Neural progenitor cell (in vitro differentiated cells): ENCODE data around the gene PIP5K1B. TPM values are rescaled to one million over a fixed set of nuclear protein-coding genes. Genes with fewer than 3 reads are reported as not detected.

ENCODE experiments used
- DNase-seq: peaks from one replicate; pipeline ENCODE4 v3.0.0-alpha.2; 2016; ENCODE audit warnings: low spot score
- H2AFZ ChIP-seq: fragments of 200-600 bp; sonication (generic); replicated peaks from 2 replicates; pipeline ENCODE4 v1.6.1; 2016; ENCODE audit warnings: antibody characterized with exemption
- H3F3A ChIP-seq: fragments of 200-600 bp; sonication (generic); 2 replicates; pipeline ENCODE4 v1.6.1; 2016; ENCODE audit warnings: antibody characterized with exemption, low read depth
- H3K27ac ChIP-seq: fragments of 200-600 bp; sonication (generic); 2 replicates; pipeline ENCODE4 v1.5.1; 2016; ENCODE audit warnings: mild to moderate bottlenecking
- H3K27me3 ChIP-seq: fragments of 200-600 bp; sonication (generic); 2 replicates; pipeline ENCODE4 v1.6.1; 2016; ENCODE audit warnings: mild to moderate bottlenecking, moderate library complexity
- H3K36me3 ChIP-seq: fragments of 200-600 bp; sonication (generic); 2 replicates; pipeline ENCODE4 v1.5.1; 2016
- H3K4me1 ChIP-seq: fragments of 200-600 bp; sonication (generic); 2 replicates; pipeline ENCODE4 v1.6.1; 2016; ENCODE audit warnings: mixed run types
- H3K4me2 ChIP-seq: fragments of 200-600 bp; sonication (generic); 2 replicates; pipeline ENCODE4 v1.6.1; 2016
- H3K4me3 ChIP-seq: fragments of 200-600 bp; sonication (generic); 2 replicates; pipeline ENCODE4 v1.5.1; 2016
- H3K79me2 ChIP-seq: fragments of 200-600 bp; sonication (generic); 2 replicates; pipeline ENCODE4 v1.6.1; 2016; ENCODE audit warnings: low read depth
- H3K9ac ChIP-seq: fragments of 200-600 bp; sonication (generic); 2 replicates; pipeline ENCODE4 v1.6.1; 2016
- H3K9me3 ChIP-seq: fragments of 200-600 bp; sonication (generic); 2 replicates; pipeline ENCODE4 v1.5.1; 2016; ENCODE audit warnings: low read depth
- H4K20me1 ChIP-seq: fragments of 200-600 bp; sonication (generic); 2 replicates; pipeline ENCODE4 v1.6.1; 2016; ENCODE audit warnings: low read depth
- H3K27ac Mint-ChIP-seq: 3 replicates; pipeline ENCODE4 v1.8.0; 2021; ENCODE audit warnings: mixed read lengths
- H3K27me3 Mint-ChIP-seq: 2 replicates; pipeline ENCODE4 v1.8.0; 2022; ENCODE audit warnings: low read depth, mild to moderate bottlenecking, inconsistent platforms, moderate library complexity, mixed read lengths; ENCODE audit not compliant: insufficient read depth
- H3K36me3 Mint-ChIP-seq: 3 replicates; pipeline ENCODE4 v1.8.0; 2021; ENCODE audit warnings: mixed read lengths
- H3K4me1 Mint-ChIP-seq: 3 replicates; pipeline ENCODE4 v1.8.0; 2021; ENCODE audit warnings: mixed read lengths
- H3K4me3 Mint-ChIP-seq: 3 replicates; pipeline ENCODE4 v1.8.0; 2021; ENCODE audit warnings: mild to moderate bottlenecking, moderate library complexity, mixed read lengths
- H3K9me3 Mint-ChIP-seq: 3 replicates; pipeline ENCODE4 v1.8.0; 2020; ENCODE audit warnings: mixed read lengths
- CTCF ChIP-seq: fragments of 200-600 bp; sonication (generic); IDR thresholded peaks from 2 replicates; pipeline ENCODE4 v1.5.1; 2017; ENCODE audit warnings: antibody characterized with exemption, mild to moderate bottlenecking
- EZH2 ChIP-seq: fragments of 200-600 bp; sonication (generic); IDR thresholded peaks from 2 replicates; pipeline ENCODE4 v1.6.1; 2017; ENCODE audit warnings: antibody characterized with exemption, mild to moderate bottlenecking, moderate library complexity
- EZH2phosphoT487 ChIP-seq: fragments of 200-600 bp; sonication (generic); IDR thresholded peaks from 2 replicates; pipeline ENCODE4 v1.6.1; 2017; ENCODE audit warnings: antibody characterized with exemption
- total RNA-seq: library from RNA; depleted of rRNA; stranded (reverse); fragments of >200 nt; gene quantifications from 2 replicates; pipeline ENCODE4 v1.2.3, GENCODE V29; 2015; ENCODE audit warnings: low replicate concordance

The PIP5K1B gene
- total RNA-seq, 1 donor from 2014 or later, result 3.2 TPM

- H3K79me2 ChIP-seq, result no peaks in the 10 kb centered on the region
- no peak for TF ChIP-seq EZH2
- TF ChIP-seq EZH2phosphoT487, result no peak
- no peak for TF ChIP-seq CTCF
- Mint-ChIP-seq H3K27ac (no peak overlapping the region), H3K36me3 (no peaks in the 10 kb centered on the region), H3K27me3 (no peaks in the 10 kb centered on the region), H3K4me1 (peaks cover 22% of the 10 kb centered on the region), H3K4me3 (no peak overlapping the region), H3K9me3 (no peaks in the 10 kb centered on the region)
- H3K9ac ChIP-seq, result no peak overlapping the region
- no peak overlapping the region for H3K4me2 ChIP-seq
- H3F3A ChIP-seq, result peaks cover 4% of the 10 kb centered on the region
- no peak overlapping the region for H3K4me3 ChIP-seq
- no peaks in the 10 kb centered on the region for H3K9me3 ChIP-seq
- H3K27ac ChIP-seq, result no peak overlapping the region
- peaks cover 1% of the 10 kb centered on the region for H4K20me1 ChIP-seq
- H3K4me1 ChIP-seq, result peaks cover 14% of the 10 kb centered on the region
- peaks cover 9% of the 10 kb centered on the region for H3K27me3 ChIP-seq
- DNase-seq, result no peak
- no peak overlapping the region for H2AFZ ChIP-seq
- H3K36me3 ChIP-seq, result no peaks in the 10 kb centered on the region
Measured at GRCh38 chr9:68775003-68775730, 70.1 kb downstream of the PIP5K1B start.

GRCh38 chr9:68777070-68777763 lies 72.2 kb downstream of the PIP5K1B start:
- H2AFZ ChIP-seq, result no peak overlapping the region
- H3K36me3 ChIP-seq, result no peaks in the 10 kb centered on the region
- Mint-ChIP-seq H3K27me3 (no peaks in the 10 kb centered on the region), H3K27ac (no peak overlapping the region), H3K36me3 (no peaks in the 10 kb centered on the region), H3K4me3 (no peak overlapping the region), H3K4me1 (peaks cover 19% of the 10 kb centered on the region), H3K9me3 (no peaks in the 10 kb centered on the region)
- peaks cover 4% of the 10 kb centered on the region for H3F3A ChIP-seq
- no peak for DNase-seq
- peaks cover 9% of the 10 kb centered on the region for H3K27me3 ChIP-seq
- peaks cover 21% of the 10 kb centered on the region for H4K20me1 ChIP-seq
- no peak overlapping the region for H3K9ac ChIP-seq
- H3K27ac ChIP-seq, result no peak overlapping the region
- H3K4me2 ChIP-seq, result no peak overlapping the region
- peaks cover 20% of the 10 kb centered on the region for H3K79me2 ChIP-seq
- H3K4me1 ChIP-seq, result peaks cover 24% of the 10 kb centered on the region
- TF ChIP-seq CTCF, result no peak
- H3K4me3 ChIP-seq, result no peak overlapping the region
- no peaks in the 10 kb centered on the region for H3K9me3 ChIP-seq

GRCh38 chr9:68778635-68779034 lies 73.6 kb downstream of the PIP5K1B start:
- H3K27me3 Mint-ChIP-seq, result no peaks in the 10 kb centered on the region
- Histone ChIP-seq H3K79me2 (peaks cover 29% of the 10 kb centered on the region), H3K27me3 (peaks cover 9% of the 10 kb centered on the region), H3K9me3 (no peaks in the 10 kb centered on the region), H3F3A (peaks cover 4% of the 10 kb centered on the region), H3K4me2 (no peak overlapping the region), H3K9ac (no peak overlapping the region), H2AFZ (no peak overlapping the region), H3K4me3 (no peak overlapping the region), H4K20me1 (peaks cover 30% of the 10 kb centered on the region), H3K4me1 (peaks cover 26% of the 10 kb centered on the region), H3K36me3 (no peaks in the 10 kb centered on the region), H3K27ac (no peak overlapping the region)
- H3K36me3 Mint-ChIP-seq, result no peaks in the 10 kb centered on the region
- TF ChIP-seq EZH2phosphoT487 (no peak), EZH2 (no peak), CTCF (no peak)
- DNase-seq, result no peak
- no peaks in the 10 kb centered on the region for H3K9me3 Mint-ChIP-seq
- no peak overlapping the region for H3K27ac Mint-ChIP-seq
- H3K4me3 Mint-ChIP-seq, result no peak overlapping the region
- H3K4me1 Mint-ChIP-seq, result peaks cover 11% of the 10 kb centered on the region
